Kidney epithelial cell (primary cell): ENCODE data around the gene SLX9. TPM values are rescaled to one million over a fixed set of nuclear protein-coding genes. Genes with fewer than 3 reads are reported as not detected.

ENCODE experiments used
- DNase-seq: peaks from one replicate; pipeline ENCODE4 v3.0.0-alpha.2; 2010; ENCODE audit warnings: low read depth
- H3K27me3 ChIP-seq: 2 replicates; pipeline ENCODE4 v1.6.0; 2011; ENCODE audit warnings: low read length; ENCODE audit not compliant: control insufficient read depth, insufficient read depth
- H3K36me3 ChIP-seq: 2 replicates; pipeline ENCODE4 v1.5.1; 2011; ENCODE audit warnings: low read length; ENCODE audit not compliant: control insufficient read depth, insufficient read depth
- H3K4me3 ChIP-seq: 2 replicates; pipeline ENCODE4 v1.5.1; 2011; ENCODE audit warnings: low read depth, mild to moderate bottlenecking, control low read depth, low read length
- CTCF ChIP-seq: IDR thresholded peaks from 2 replicates; pipeline ENCODE4 v1.5.1; 2011; ENCODE audit warnings: mild to moderate bottlenecking, moderate library complexity, low read length, control low read depth, inconsistent platforms; ENCODE audit not compliant: insufficient read depth, poor library complexity, severe bottlenecking
- total RNA-seq: library from RNA; depleted of rRNA; stranded (reverse); fragments of >200 nt; gene quantifications from 2 replicates; pipeline ENCODE4 v1.2.3, GENCODE V29; 2015

SLX9 gene
- total RNA-seq, 1 donor from 2014 or later: 38.6 TPM

GRCh38 chr21:44921928-44922327 lies 17.9 kb upstream of the SLX9 start:
- Histone ChIP-seq H3K4me3 (no peak overlapping the region), H3K36me3 (no peaks in the 10 kb centered on the region), H3K27me3 (peaks cover 15% of the 10 kb centered on the region)
- no peak for DNase-seq
- TF ChIP-seq CTCF: no peak

GRCh38 chr21:44923480-44924084 lies 16.2 kb upstream of the SLX9 start:
- TF ChIP-seq CTCF: no peak
- Histone ChIP-seq H3K4me3 (no peak overlapping the region), H3K36me3 (no peaks in the 10 kb centered on the region), H3K27me3 (peaks cover 10% of the 10 kb centered on the region)
- DNase-seq: no peak

- no peak for DNase-seq
- no peaks in the 10 kb centered on the region for H3K36me3 ChIP-seq
- TF ChIP-seq CTCF: no peak
- no peak overlapping the region for H3K4me3 ChIP-seq
- peaks cover 10% of the 10 kb centered on the region for H3K27me3 ChIP-seq
Measured at GRCh38 chr21:44924606-44925377, 15.0 kb upstream of the SLX9 start.

- no peak for TF ChIP-seq CTCF
- DNase-seq: no peak
- Histone ChIP-seq H3K27me3 (peaks cover 10% of the 10 kb centered on the region), H3K36me3 (no peaks in the 10 kb centered on the region), H3K4me3 (no peak overlapping the region)
Measured at GRCh38 chr21:44925378-44925755, 14.5 kb upstream of the SLX9 start.

- DNase-seq: no peak
- Histone ChIP-seq H3K27me3 (peaks cover 11% of the 10 kb centered on the region), H3K36me3 (no peaks in the 10 kb centered on the region), H3K4me3 (no peak overlapping the region)
- TF ChIP-seq CTCF: no peak
Measured at GRCh38 chr21:44926331-44927101, 13.3 kb upstream of the SLX9 start.

- peaks cover 18% of the 10 kb centered on the region for H3K27me3 ChIP-seq
Measured at GRCh38 chr21:44927259-44927586, 12.6 kb upstream of the SLX9 start.

More at GRCh38 chr21:44927259-44927586, 12.6 kb upstream of the SLX9 start:
- DNase-seq: no peak
- no peak for TF ChIP-seq CTCF
- Histone ChIP-seq H3K36me3 (no peaks in the 10 kb centered on the region), H3K4me3 (no peak overlapping the region)
